ENCODE measurements around the gene GTPBP10.

Gene GTPBP10

GRCh38 chr7:90383422-90383821 is 36.9 kb downstream of the GTPBP10 start:
- no peak for DNase-seq (ENCODE audit: low read depth, low spot score)

GRCh38 chr7:90383861-90384260 is 37.3 kb downstream of the GTPBP10 start:
- no peak for DNase-seq (ENCODE audit: low read depth, low spot score)

GRCh38 chr7:90384433-90384832 is 37.9 kb downstream of the GTPBP10 start:
- DNase-seq (ENCODE audit: low read depth, low spot score), result no peak

- no peak for DNase-seq (ENCODE audit: low read depth, low spot score)
These were observed 41.1 kb downstream of the GTPBP10 start for GRCh38 chr7:90387470-90388240.

- DNase-seq (ENCODE audit: low read depth, low spot score), result no peak
These were observed 44.4 kb downstream of the GTPBP10 start for GRCh38 chr7:90390926-90391325.

- no peak for DNase-seq (ENCODE audit: low read depth, low spot score)
These were observed 45.0 kb downstream of the GTPBP10 start for GRCh38 chr7:90391488-90391887.

- DNase-seq (ENCODE audit: low read depth, low spot score), result no peak
These were observed 49.9 kb downstream of the GTPBP10 start for GRCh38 chr7:90396420-90396819.

- no peak for DNase-seq (ENCODE audit: low read depth, low spot score)
These were observed 55.5 kb downstream of the GTPBP10 start for GRCh38 chr7:90401989-90402388.

GRCh38 chr7:90402785-90403173 is 56.3 kb downstream of the GTPBP10 start:
- DNase-seq (ENCODE audit: low read depth, low spot score), result no peak

- peak; percentile 76 for DNase-seq (ENCODE audit: low read depth, low spot score)
These were observed 56.9 kb downstream of the GTPBP10 start, which contains the start of gene CLDN12 for GRCh38 chr7:90403174-90404113. CLDN12 (plus strand) TSS chr7:90403461; CDS start chr7:90412677, 9,216 bp downstream.

- no peak for DNase-seq (ENCODE audit: low read depth, low spot score)
These were observed 58.3 kb downstream of the GTPBP10 start for GRCh38 chr7:90404777-90405176.

GRCh38 chr7:90407484-90407821 is 60.9 kb downstream of the GTPBP10 start:
- DNase-seq (ENCODE audit: low read depth, low spot score), result no peak

- no peak for DNase-seq (ENCODE audit: low read depth, low spot score)
These were observed 61.6 kb downstream of the GTPBP10 start for GRCh38 chr7:90408142-90408541.

GRCh38 chr7:90409667-90410066 is 63.2 kb downstream of the GTPBP10 start:
- no peak for DNase-seq (ENCODE audit: low read depth, low spot score)

GRCh38 chr7:90411510-90411909 is 65.0 kb downstream of the GTPBP10 start:
- DNase-seq (ENCODE audit: low read depth, low spot score), result no peak

GRCh38 chr7:90412458-90413184 is 66.1 kb downstream of the GTPBP10 start:
- DNase-seq (ENCODE audit: low read depth, low spot score), result no peak

GRCh38 chr7:90413185-90413528 is 66.6 kb downstream of the GTPBP10 start:
- DNase-seq (ENCODE audit: low read depth, low spot score), result no peak

- no peak for DNase-seq (ENCODE audit: low read depth, low spot score)
These were observed 75.1 kb downstream of the GTPBP10 start for GRCh38 chr7:90421651-90422050.

GRCh38 chr7:90424720-90425119 is 78.2 kb downstream of the GTPBP10 start:
- no peak for DNase-seq (ENCODE audit: low read depth, low spot score)

- DNase-seq (ENCODE audit: low read depth, low spot score), result no peak
These were observed 78.9 kb downstream of the GTPBP10 start for GRCh38 chr7:90425376-90425775.

GRCh38 chr7:90430614-90431460 is 84.3 kb downstream of the GTPBP10 start:
- no peak for DNase-seq (ENCODE audit: low read depth, low spot score)
